Pancreas (tissue), 10 donors: Measurements from ENCODE around the gene ZFYVE9. TPM values are rescaled to one million over a fixed set of nuclear protein-coding genes. Genes with fewer than 3 reads are reported as not detected.

Experiments
- ATAC-seq, 4 donors: fragments of 200-7000 bp; cut with Tn5 transposase; one replicate each; pipeline versions ENCODE4 v1.8.0 to v1.9.1; 2020; ENCODE audit warnings: mild to moderate bottlenecking in 4 of 4, moderate library complexity in 4 of 4
- DNase-seq, 6 donors: peaks; one replicate each; pipeline ENCODE4 v3.0.0-alpha.2; 2020
- FAIRE-seq: peaks from 2 replicates; lab custom pipeline; 2012; peaks lifted over from hg19 to GRCh38; lab: Jason Lieb, UNC
- H3K27ac ChIP-seq, 4 donors: fragments of 200-600 bp; sonication (generic); 1 replicate in 3 of 4; 2 replicates in 1 of 4; pipeline versions ENCODE4 v1.5.0 to v1.8.0; 2020
- H3K27me3 ChIP-seq, 4 donors: fragments of 200-600 bp; one replicate each; pipeline ENCODE4 v1.8.0; 2021
- H3K36me3 ChIP-seq, 3 donors: fragments of 200-600 bp; sonication (generic) in 1 of 3; one replicate each; pipeline versions ENCODE4 v1.5.0 to v1.8.0; 2020 to 2021
- H3K4me1 ChIP-seq, 3 donors: fragments of 200-600 bp; one replicate each; pipeline ENCODE4 v1.8.0; 2021
- H3K4me3 ChIP-seq, 4 donors: fragments of 200-600 bp; sonication (generic) in 2 of 4; one replicate each; pipeline versions ENCODE4 v1.5.0 to v1.8.0; 2020 to 2021
- H3K9me3 ChIP-seq, 4 donors: fragments of 200-600 bp; one replicate each; pipeline ENCODE4 v1.8.0; 2021
- CTCF ChIP-seq, 4 donors: fragments of 200-600 bp; sonication (generic) in 3 of 4; IDR thresholded peaks; one replicate each; pipeline versions ENCODE4 v1.5.0 to v1.8.0; 2021; ENCODE audit warnings: antibody characterized with exemption in 4 of 4
- WGBS, 2 donors: extraction: QIAGEN DNeasy Blood & Tissue Kit; methylation state at CpG; one replicate each; pipeline ENCODE4 v1.1.7; 2013; 5-methylcytosine and 5-hydroxymethylcytosine counted together
- intact Hi-C, 3 donors: fragments of 100-400 bp; cut with DNase I; formaldehyde crosslinking; loops; one replicate each; pipeline versions ENCODE4 v1.11.1 to v1.14.2; 2022
- polyA plus RNA-seq, 2 donors: library from polyadenylated mRNA; stranded (reverse); fragments of 200-250 nt; gene quantifications; one replicate each; pipeline ENCODE4 v1.2.3, GENCODE V29; 2013
- total RNA-seq, 6 donors: library from RNA; stranded (reverse); fragmentation: NEBNext Ultra II Directional in 4 of 6; extraction: Animal tissue kit (Norgen Biotek cat#: 25700) in 4 of 6; gene quantifications; one replicate each; pipeline versions ENCODE4 v1.2.1 to v1.2.4, GENCODE V29; 2021 to 2023
- donor health status: healthy with polysubstance abuse.
- donor health status: DM: no; HTN: no; CAD: no; lungs with moderate emphysema.
- donor health status: DM: no; HTN: no; CAD: no.
- donor health status: control.
- donor health status: control.
- donor health status: Bipolar disorder and iron deficiency.
- donor health status: DM: yes; HTN: yes; CAD: no.
- donor health status: DM: no; HTN: no; CAD: no.
- donor health status: DM: no; HTN: no; CAD: no.
- donor health status: DM: yes; HTN: yes; CAD: no.

Gene ZFYVE9
- total and polyA plus RNA-seq, 8 donors = 3.0 to 16.9 (median 13.2) TPM

GRCh38 chr1:52191395-52191965, 49.6 kb downstream of the ZFYVE9 start:
- ATAC-seq (peak in 1 of 4 donors; percentile 57), DNase-seq (no peak), FAIRE-seq (no peak)
- no peaks in the 10 kb centered on the region for H3K9me3 ChIP-seq
- peaks cover 0 to 3% (median 0%) of the 10 kb centered on the region in 3 donors for H3K4me1 ChIP-seq
- no peaks in the 10 kb centered on the region for H3K27me3 ChIP-seq
- intact Hi-C loops = no loop called here
- no peak for TF ChIP-seq CTCF (IDR thresholded peaks at IDR 0.05)
- no peaks in the 10 kb centered on the region for H3K36me3 ChIP-seq
- no peak overlapping the region for H3K27ac ChIP-seq
- WGBS, 2 donors = 54 to 63% methylated on average over 2 of the region's 2 CpGs
- H3K4me3 ChIP-seq = no peak overlapping the region

GRCh38 chr1:52192024-52192423, 50.1 kb downstream of the ZFYVE9 start:
- DNase-seq = no peak
- no peaks in the 10 kb centered on the region for H3K36me3 ChIP-seq
- WGBS, 2 donors = 82 to 84% methylated on average over 2 of the region's 2 CpGs
- no peak for FAIRE-seq
- no peak for ATAC-seq
- H3K4me1 ChIP-seq = peaks cover 0 to 3% (median 0%) of the 10 kb centered on the region in 3 donors
- TF ChIP-seq CTCF (IDR thresholded peaks at IDR 0.05) = no peak
- H3K4me3 ChIP-seq = no peak overlapping the region
- no peaks in the 10 kb centered on the region for H3K27me3 ChIP-seq
- H3K27ac ChIP-seq = no peak overlapping the region
- no peaks in the 10 kb centered on the region for H3K9me3 ChIP-seq
- intact Hi-C loops = no loop called here

- no peaks in the 10 kb centered on the region for H3K27me3 ChIP-seq
- H3K4me3 ChIP-seq = no peak overlapping the region
- FAIRE-seq (no peak), ATAC-seq (no peak), DNase-seq (no peak)
- no peak for TF ChIP-seq CTCF (IDR thresholded peaks at IDR 0.05)
- WGBS, 2 donors = 93 to 96% methylated on average over 1 of the region's 1 CpG
- no peaks in the 10 kb centered on the region for H3K36me3 ChIP-seq
- intact Hi-C loops = no loop called here
- no peak overlapping the region for H3K27ac ChIP-seq
- H3K4me1 ChIP-seq = peaks cover 0 to 3% (median 0%) of the 10 kb centered on the region in 3 donors
- no peaks in the 10 kb centered on the region for H3K9me3 ChIP-seq
Observed at GRCh38 chr1:52192436-52192835, 50.5 kb downstream of the ZFYVE9 start.

GRCh38 chr1:52193985-52194384, 52.1 kb downstream of the ZFYVE9 start:
- 81 to 82% methylated on average over 7 of the region's 7 CpGs for WGBS, 2 donors
- Histone ChIP-seq H3K4me1 (peaks cover 0 to 3% (median 0%) of the 10 kb centered on the region in 3 donors), H3K9me3 (no peaks in the 10 kb centered on the region), H3K27ac (no peak overlapping the region), H3K4me3 (no peak overlapping the region), H3K36me3 (no peaks in the 10 kb centered on the region), H3K27me3 (no peaks in the 10 kb centered on the region)
- no peak for ATAC-seq
- no peak for TF ChIP-seq CTCF (IDR thresholded peaks at IDR 0.05)
- no peak for DNase-seq
- intact Hi-C loops = no loop called here
- no peak for FAIRE-seq

- Histone ChIP-seq H3K4me3 (no peak overlapping the region), H3K27me3 (no peaks in the 10 kb centered on the region), H3K4me1 (peaks cover 0 to 3% (median 0%) of the 10 kb centered on the region in 3 donors), H3K9me3 (no peaks in the 10 kb centered on the region), H3K27ac (no peak overlapping the region), H3K36me3 (no peaks in the 10 kb centered on the region)
- no peak for TF ChIP-seq CTCF (IDR thresholded peaks at IDR 0.05)
- WGBS, 2 donors = 53 to 56% methylated on average over 1 of the region's 1 CpG
- ATAC-seq (no peak), DNase-seq (no peak), FAIRE-seq (no peak)
- intact Hi-C loops = no loop called here
Observed at GRCh38 chr1:52195161-52195560, 53.3 kb downstream of the ZFYVE9 start.
